NCI-H2081 (cell line): Measurements from ENCODE around the gene MAGI1.

Experiments used
- DNase-seq, 2 experiments: peaks; one replicate each; lab custom pipeline; 2025; lab: John Stamatoyannopoulos, UW

MAGI1 gene

GRCh38 chr3:65793495-65794200 lies 245.1 kb downstream of the MAGI1 start:
- DNase-seq, result no peak

DNA sequence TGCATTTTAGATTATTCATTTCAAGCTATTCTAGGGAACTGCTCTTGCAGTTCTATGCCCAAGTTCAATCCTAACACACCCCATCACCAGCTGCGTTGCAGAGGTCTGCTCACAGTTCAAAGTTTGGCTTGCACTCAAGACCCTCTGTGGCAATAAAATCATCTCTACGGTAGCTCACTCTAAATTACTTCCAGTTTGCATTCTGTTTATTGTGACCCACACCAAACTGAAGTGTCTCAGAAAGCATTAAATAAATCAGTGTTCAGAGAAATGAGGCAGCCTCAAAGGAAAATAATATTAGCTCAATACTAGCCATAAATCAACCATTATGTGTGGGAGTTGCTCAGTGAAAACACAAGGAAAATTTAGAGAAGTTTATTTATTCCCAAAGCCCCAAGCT lies 250.3 kb downstream of the MAGI1 start:
- no peak for DNase-seq

- DNase-seq, result no peak
Measured at GRCh38 chr3:65787827-65788226, 250.9 kb downstream of the MAGI1 start.

DNA sequence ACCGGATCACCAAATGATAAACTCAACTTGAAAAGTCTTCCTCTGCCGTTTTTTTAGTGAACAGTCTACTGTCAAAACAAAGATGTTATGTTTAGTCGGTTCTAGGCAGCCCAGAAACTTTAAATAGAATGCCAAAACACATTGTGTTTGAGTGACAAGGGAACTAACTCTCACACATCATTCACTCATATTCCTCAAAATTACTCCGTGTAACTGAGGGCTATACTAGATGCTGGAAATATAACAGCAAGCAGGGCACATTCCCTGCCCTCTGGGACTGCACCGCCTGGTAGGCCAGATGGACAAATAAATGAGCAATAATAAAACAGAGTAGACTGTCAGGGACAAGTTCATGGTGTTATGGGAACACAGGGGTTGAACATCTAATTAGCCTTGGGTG lies 251.4 kb downstream of the MAGI1 start:
- no peak for DNase-seq

DNA sequence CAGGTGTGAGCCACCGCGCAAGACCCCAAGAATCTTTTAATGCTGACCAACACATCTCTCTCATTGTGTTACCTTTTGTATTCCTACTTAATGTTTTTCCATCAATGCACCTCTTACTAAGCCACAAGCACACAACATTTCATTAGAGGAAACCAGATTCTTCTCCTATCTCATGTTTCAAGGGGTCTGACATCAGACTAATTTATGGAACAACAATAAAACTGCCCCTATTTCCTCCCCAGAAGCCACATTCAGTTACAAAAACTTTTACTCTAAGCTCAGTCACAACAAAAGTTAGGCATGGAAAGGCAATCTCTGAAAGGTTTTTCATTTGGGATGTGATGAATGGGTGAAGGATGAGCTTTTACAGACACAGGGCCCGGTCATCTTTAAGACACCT lies 251.8 kb downstream of the MAGI1 start:
- DNase-seq, result no peak

- DNase-seq, result peak; percentile 7 to 51
Measured at GRCh38 chr3:65785065-65785645, 253.6 kb downstream of the MAGI1 start.

GRCh38 chr3:65783117-65783516 lies 255.6 kb downstream of the MAGI1 start:
- DNase-seq, result no peak

- no peak for DNase-seq
Measured at GRCh38 chr3:65781594-65781993, 257.1 kb downstream of the MAGI1 start.

DNA sequence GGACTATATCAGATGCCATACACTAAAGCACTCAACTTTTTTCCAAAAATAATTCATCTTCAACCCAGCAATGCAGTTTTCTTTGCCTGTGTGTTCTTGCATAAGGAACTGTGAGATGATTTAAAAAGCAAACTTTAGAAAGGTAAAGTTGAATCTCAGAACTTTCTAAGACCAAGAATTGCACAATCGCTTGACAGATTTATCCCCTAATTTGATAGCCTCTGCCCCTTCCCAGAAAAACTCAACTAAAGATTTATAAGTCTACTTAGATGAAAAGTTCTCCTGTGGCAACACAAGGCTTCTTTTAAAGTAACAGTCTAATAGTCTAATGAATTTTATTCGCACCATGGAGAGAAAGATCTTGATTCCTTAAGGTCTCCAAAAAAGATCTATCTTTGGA lies 259.3 kb downstream of the MAGI1 start:
- DNase-seq, result no peak

DNA sequence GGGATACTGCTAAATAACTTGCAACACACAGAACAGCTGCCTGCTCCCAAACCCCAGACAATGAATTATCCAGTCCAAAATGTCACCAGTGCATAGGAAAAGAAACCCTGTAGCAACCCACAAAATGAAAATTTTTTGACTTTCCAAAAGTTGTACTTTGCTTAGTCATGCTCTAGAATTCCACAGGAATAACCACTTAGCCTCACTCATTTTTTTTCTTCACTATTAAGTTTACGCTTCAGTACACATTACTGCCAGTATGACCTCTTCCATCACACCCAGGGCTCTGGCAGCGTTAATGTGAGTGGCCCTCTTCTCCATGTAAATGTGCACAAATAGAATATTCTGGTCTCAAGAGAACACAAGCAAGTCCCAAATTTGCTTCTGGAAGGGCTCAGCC lies 259.8 kb downstream of the MAGI1 start:
- no peak for DNase-seq

DNA sequence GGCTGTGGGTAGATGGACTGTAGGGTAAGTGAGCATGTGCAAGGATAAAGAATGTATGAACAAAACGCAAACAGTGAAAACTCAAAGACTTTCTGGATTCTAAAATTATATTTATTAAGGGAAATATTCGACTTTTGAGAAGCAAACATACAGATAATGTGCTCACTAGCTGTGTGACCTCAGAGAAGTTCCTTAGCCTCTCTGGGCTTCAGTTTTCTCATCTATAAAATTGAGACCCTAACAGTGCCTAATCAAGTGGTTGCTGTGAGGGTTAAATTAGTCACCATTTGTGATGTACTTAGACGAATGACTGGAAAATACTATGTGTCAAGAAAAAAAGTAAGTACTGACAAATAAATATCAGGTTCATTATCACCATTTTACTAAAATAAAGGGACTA lies 261.7 kb downstream of the MAGI1 start:
- no peak for DNase-seq

DNA sequence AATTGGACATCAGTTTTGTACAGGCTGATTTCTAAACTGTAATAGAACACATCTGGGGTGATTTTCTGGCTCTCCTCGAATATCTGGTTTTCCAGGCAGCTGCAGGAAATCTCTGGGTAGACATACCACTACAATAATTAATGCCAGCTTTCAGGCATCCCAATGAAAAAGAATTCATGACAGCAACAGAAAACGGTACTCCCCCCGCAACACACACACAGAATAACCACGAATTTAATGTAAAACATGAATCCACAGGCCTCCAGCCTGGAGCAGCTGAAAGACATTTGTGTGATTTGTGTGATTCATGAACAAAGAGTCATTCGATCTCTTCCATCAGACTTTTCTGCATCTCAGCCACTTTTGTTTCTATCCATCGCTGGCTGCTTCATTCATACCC lies 262.2 kb downstream of the MAGI1 start:
- DNase-seq, result no peak

DNA sequence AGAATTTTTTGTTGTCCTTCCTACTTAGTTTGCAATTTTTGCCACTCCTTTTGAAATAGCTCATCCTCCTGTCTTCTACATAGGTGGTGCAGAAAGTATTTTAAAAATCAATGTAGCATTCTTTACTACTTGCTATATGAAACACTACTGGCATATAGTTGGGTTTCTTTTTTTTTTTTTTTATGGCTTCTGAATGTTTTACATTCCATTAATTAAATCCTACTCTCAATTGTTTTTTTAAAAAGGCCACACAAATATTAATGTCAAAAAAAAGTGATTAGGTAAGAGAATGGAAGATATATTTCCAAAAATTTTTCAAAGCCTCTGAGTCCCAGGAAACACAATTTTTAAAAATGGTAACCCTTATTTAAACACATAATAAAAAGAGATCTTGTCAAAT lies 262.6 kb downstream of the MAGI1 start:
- no peak for DNase-seq

- no peak for DNase-seq
Measured at GRCh38 chr3:65772758-65773157, 266.0 kb downstream of the MAGI1 start.

DNA sequence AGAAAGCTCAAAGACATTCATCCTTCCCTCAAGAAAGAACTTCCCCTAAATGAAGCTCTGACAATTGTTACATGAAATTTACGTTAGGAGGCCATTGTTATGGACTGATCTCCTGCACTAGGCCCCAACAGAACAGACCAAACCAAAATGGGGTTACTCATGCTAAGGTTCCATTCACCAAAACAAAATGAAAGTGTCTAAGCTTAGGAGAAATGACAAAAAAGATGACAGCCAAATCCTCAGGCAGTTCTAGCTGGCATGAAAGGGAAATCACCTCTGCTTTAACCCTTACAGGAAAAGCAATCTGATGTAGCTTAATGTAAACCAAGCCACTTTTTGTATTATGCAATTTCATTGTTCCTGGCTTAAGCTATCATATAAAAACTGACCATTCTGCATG lies 271.2 kb downstream of the MAGI1 start:
- DNase-seq, result no peak

- no peak for DNase-seq
Measured at GRCh38 chr3:65762235-65762580, 276.5 kb downstream of the MAGI1 start.

- DNase-seq, result no peak
Measured at GRCh38 chr3:65761446-65762234, 277.1 kb downstream of the MAGI1 start.

GRCh38 chr3:65758876-65759598 lies 279.7 kb downstream of the MAGI1 start:
- DNase-seq, result no peak

GRCh38 chr3:65758438-65758837 lies 280.3 kb downstream of the MAGI1 start:
- no peak for DNase-seq

DNA sequence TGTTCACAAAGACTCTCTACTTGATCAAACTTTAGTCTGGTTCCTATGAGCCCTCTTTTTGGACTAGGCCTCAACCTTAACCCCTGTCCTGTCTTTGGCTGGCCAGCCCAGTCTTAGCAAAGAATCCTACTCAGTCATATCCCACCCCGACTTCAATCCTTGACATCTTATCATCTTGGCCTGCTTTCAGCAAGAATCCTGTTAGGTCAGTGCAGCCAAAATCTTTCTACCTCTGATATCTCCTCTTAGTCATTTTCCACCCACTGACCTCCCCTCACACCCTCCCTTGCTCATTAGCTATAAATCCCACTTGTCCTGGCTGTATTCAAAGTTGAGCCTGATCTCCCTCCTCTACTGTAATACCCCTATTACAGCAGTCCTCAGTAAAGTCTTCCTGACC lies 286.1 kb downstream of the MAGI1 start:
- no peak for DNase-seq

DNA sequence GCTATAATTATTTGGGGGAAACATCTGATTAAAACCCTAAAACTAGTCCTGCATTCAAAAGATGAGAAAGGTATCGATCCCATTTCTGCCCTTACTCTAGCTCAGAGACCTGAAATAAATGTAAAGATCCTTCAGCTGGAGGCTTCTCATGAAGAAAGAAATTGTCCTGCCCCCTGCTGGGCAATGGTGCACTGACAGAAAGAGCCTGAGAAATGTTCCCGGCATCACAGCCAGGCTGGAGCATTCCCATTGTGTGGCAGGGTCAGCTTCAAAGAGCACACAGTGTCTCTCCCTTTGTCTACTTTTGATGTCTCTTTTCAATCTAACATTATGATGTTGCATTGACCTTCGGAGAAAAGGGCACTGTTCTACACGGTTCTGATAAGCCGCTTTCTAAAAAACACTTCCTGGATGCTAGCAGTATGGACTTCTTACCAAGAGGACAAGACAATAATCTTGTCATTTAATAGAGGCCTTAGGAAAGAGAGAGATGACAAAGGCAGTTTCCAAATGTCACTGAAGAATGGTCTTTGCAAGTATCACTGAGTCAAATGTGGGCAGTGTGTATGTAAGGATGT lies 287.5 kb downstream of the MAGI1 start:
- DNase-seq, result peak in 1 of 2 experiments; percentile 11

GRCh38 chr3:65749066-65749465 lies 289.7 kb downstream of the MAGI1 start:
- DNase-seq, result no peak
